IMR-90 (cell line): ENCODE measurements around the gene BANF1. TPM values are rescaled to one million over a fixed set of nuclear protein-coding genes. Genes with fewer than 3 reads are reported as not detected.

Experiments used
- ATAC-seq: fragments of 200-7000 bp; cut with Tn5 transposase; 2 replicates; pipeline ENCODE4 v1.9.1; 2020; ENCODE audit warnings: low read depth, mild to moderate bottlenecking, moderate library complexity
- BruUV-seq: library from RNA; stranded (reverse); fragments of 400-500 nt; replicated peaks from 2 replicates; lab custom pipeline; 2021; lab: Mats Ljungman, UMichigan
- CTCF ChIA-PET: fragments of 300-600 bp; formaldehyde crosslinking; extraction: SDS; loops from one replicate; lab custom pipeline; 2021; ENCODE audit warnings: antibody characterized with exemption; lab: Yijun Ruan, JAX
- POLR2A ChIA-PET: fragments of 300-600 bp; sonication (Branson Sonifier 250); formaldehyde crosslinking; loops from one replicate; lab custom pipeline; 2022; ENCODE audit warnings: antibody characterized with exemption; ENCODE audit not compliant: unreplicated experiment; lab: Charles Lee
- DNase-seq: peaks from one replicate; pipeline ENCODE4 v3.0.0; 2013
- H2AFZ ChIP-seq: replicated peaks from 2 replicates; pipeline ENCODE3; 2013; ENCODE audit warnings: low read length, mild to moderate bottlenecking; ENCODE audit not compliant: poor library complexity
- H2AK5ac ChIP-seq: 2 replicates; pipeline ENCODE4 v1.6.1; 2013; ENCODE audit warnings: low read depth, low read length, inconsistent platforms
- H2AK9ac ChIP-seq: replicated peaks from 2 replicates; pipeline ENCODE3; 2013; ENCODE audit warnings: mild to moderate bottlenecking, low read depth, low read length, moderate library complexity; ENCODE audit not compliant: poor library complexity
- H2BK120ac ChIP-seq: 2 replicates; pipeline ENCODE4 v1.6.1; 2013; ENCODE audit warnings: low read depth, low read length, inconsistent platforms
- H2BK15ac ChIP-seq: 3 replicates; pipeline ENCODE4 v1.6.1; 2013; ENCODE audit warnings: low read depth, low read length, inconsistent platforms
- H2BK20ac ChIP-seq: 2 replicates; pipeline ENCODE4 v1.6.1; 2013; ENCODE audit warnings: low read depth, mild to moderate bottlenecking, inconsistent platforms, low read length, moderate library complexity
- H2BK5ac ChIP-seq: 2 replicates; pipeline ENCODE4 v1.6.1; 2013; ENCODE audit warnings: mild to moderate bottlenecking, low read depth, low read length, inconsistent platforms; ENCODE audit not compliant: poor library complexity, severe bottlenecking
- H3K14ac ChIP-seq: replicated peaks from 2 replicates; pipeline ENCODE4 v1.6.1; 2013; ENCODE audit warnings: low read depth, low read length, inconsistent platforms
- H3K18ac ChIP-seq: 2 replicates; pipeline ENCODE4 v1.6.1; 2013; ENCODE audit warnings: low read depth, low read length, control low read depth
- H3K23ac ChIP-seq: 2 replicates; pipeline ENCODE4 v1.6.1; 2013; ENCODE audit warnings: low read depth, low read length, inconsistent platforms
- H3K27ac ChIP-seq: 2 replicates; pipeline ENCODE4 v1.5.1; 2013; ENCODE audit warnings: mild to moderate bottlenecking, control low read depth, low read length; ENCODE audit not compliant: insufficient read depth
- H3K27me3 ChIP-seq: 2 replicates; pipeline ENCODE4 v1.6.1; 2013; ENCODE audit warnings: low read length; ENCODE audit not compliant: control insufficient read depth, insufficient read depth
- H3K36me3 ChIP-seq: 2 replicates; pipeline ENCODE4 v1.6.1; 2013; ENCODE audit warnings: low read length, mixed read lengths; ENCODE audit not compliant: control insufficient read depth, insufficient read depth
- H3K4ac ChIP-seq: 2 replicates; pipeline ENCODE4 v1.6.1; 2013; ENCODE audit warnings: low read depth, low read length, inconsistent platforms
- H3K4me1 ChIP-seq: 2 replicates; pipeline ENCODE4 v1.6.1; 2013; ENCODE audit warnings: low read length, mixed read lengths; ENCODE audit not compliant: control insufficient read depth, insufficient read depth
- H3K4me2 ChIP-seq: 2 replicates; pipeline ENCODE4 v1.6.1; 2013; ENCODE audit warnings: low read depth, mild to moderate bottlenecking, control low read depth, low read length, moderate library complexity
- H3K4me3 ChIP-seq: 2 replicates; pipeline ENCODE4 v1.5.1; 2013; ENCODE audit warnings: low read depth, mild to moderate bottlenecking, control low read depth, low read length, moderate library complexity; ENCODE audit not compliant: insufficient read depth
- H3K56ac ChIP-seq: 2 replicates; pipeline ENCODE4 v1.6.1; 2013; ENCODE audit warnings: low read length, inconsistent platforms; ENCODE audit not compliant: insufficient read depth; ENCODE audit errors: extremely low read depth
- H3K79me1 ChIP-seq, 2 experiments: 2 replicates each; pipeline ENCODE4 v1.6.1; 2013; ENCODE audit warnings: low read length in 2 of 2, inconsistent platforms in 1 of 2, low read depth in 1 of 2
- H3K9ac ChIP-seq: 2 replicates; pipeline ENCODE4 v1.6.1; 2013; ENCODE audit warnings: low read depth, low read length, control low read depth
- H3K9me1 ChIP-seq: 2 replicates; pipeline ENCODE4 v1.6.1; 2013; ENCODE audit warnings: low read length, inconsistent platforms; ENCODE audit not compliant: insufficient read depth
- H3K9me3 ChIP-seq: 2 replicates; pipeline ENCODE4 v1.6.1; 2013; ENCODE audit warnings: low read length; ENCODE audit not compliant: control insufficient read depth, insufficient read depth
- H4K20me1 ChIP-seq: 2 replicates; pipeline ENCODE4 v1.6.1; 2013; ENCODE audit warnings: low read length, inconsistent platforms; ENCODE audit not compliant: insufficient read depth
- H4K5ac ChIP-seq: 2 replicates; pipeline ENCODE4 v1.6.1; 2013; ENCODE audit warnings: mild to moderate bottlenecking, low read depth, low read length, control low read depth
- H4K8ac ChIP-seq, 2 experiments: 2 replicates each; pipeline ENCODE4 v1.6.1; 2013; ENCODE audit warnings: low read depth in 2 of 2, low read length in 2 of 2, control low read depth in 1 of 2, inconsistent platforms in 1 of 2
- H4K91ac ChIP-seq: 2 replicates; pipeline ENCODE4 v1.6.1; 2013; ENCODE audit warnings: low read depth, low read length, inconsistent platforms; ENCODE audit not compliant: insufficient read depth
- BHLHE40 ChIP-seq: fragments of 150-350 bp; IDR thresholded peaks from 2 replicates; pipeline ENCODE4 v1.6.1; 2016; ENCODE audit warnings: mild to moderate bottlenecking, low read depth, low read length
- CHD1 ChIP-seq: IDR thresholded peaks from 2 replicates; pipeline ENCODE4 v1.6.1; 2012; ENCODE audit warnings: low read depth, low read length, improper control_type of control experiment
- CTCF ChIP-seq: conservative IDR thresholded peaks from 2 replicates; pipeline ENCODE4 v1.5.1; 2012; ENCODE audit warnings: mild to moderate bottlenecking, low read depth, low read length, improper control_type of control experiment
- MAFK ChIP-seq: IDR thresholded peaks from 2 replicates; pipeline ENCODE4 v1.6.1; 2012; ENCODE audit warnings: low read depth, low read length, improper control_type of control experiment
- MAZ ChIP-seq: IDR thresholded peaks from 2 replicates; pipeline ENCODE4 v1.6.1; 2012; ENCODE audit warnings: low read depth, mild to moderate bottlenecking, low read length, improper control_type of control experiment, moderate library complexity, borderline replicate concordance
- NFE2L2 ChIP-seq: fragments of 150-350 bp; IDR thresholded peaks from 2 replicates; pipeline ENCODE4 v1.6.1; 2016; ENCODE audit warnings: low read depth, mild to moderate bottlenecking, low read length
- POLR2A ChIP-seq: IDR thresholded peaks from 2 replicates; pipeline ENCODE4 v1.6.1; 2012; ENCODE audit warnings: mild to moderate bottlenecking, low read depth, low read length
- RCOR1 ChIP-seq: IDR thresholded peaks from 2 replicates; pipeline ENCODE4 v1.6.1; 2012; ENCODE audit warnings: mild to moderate bottlenecking, low read length, improper control_type of control experiment; ENCODE audit not compliant: insufficient replicate concordance
- RFX5 ChIP-seq: IDR thresholded peaks from 2 replicates; pipeline ENCODE4 v1.8.0; 2012; ENCODE audit warnings: low read depth, mild to moderate bottlenecking, low read length, moderate library complexity
- WGBS, 2 experiments: methylation state at CpG; one replicate each; pipeline versions ENCODE4 v1.1.5 to v1.1.7; 2013; ENCODE audit warnings: missing lambda C conversion rate in 2 of 2; ENCODE audit not compliant: insufficient read length in 1 of 2; ENCODE audit errors: extremely low coverage in 2 of 2; 5-methylcytosine and 5-hydroxymethylcytosine counted together
- dilution Hi-C: fragments of 300-500 bp; cut with HindIII; formaldehyde crosslinking; loops from one replicate; pipeline ENCODE4 v1.14.3; 2018; ENCODE audit warnings: low sequenced_read_pairs; ENCODE audit not compliant: unreplicated experiment
- in situ Hi-C: fragments of 300-500 bp; cut with MboI; formaldehyde crosslinking; loops from 3 replicates; pipeline ENCODE4 v1.14.3; 2019; ENCODE audit warnings: low sequenced_read_pairs, inconsistent platforms, mixed read lengths
- intact Hi-C: fragments of 100-400 bp; cut with micrococcal nuclease; formaldehyde crosslinking; loops from 2 replicates; pipeline ENCODE4 v1.10.0; 2022
- polyA plus RNA-seq, 3 experiments: library from polyadenylated mRNA; depleted of rRNA; stranded (reverse); fragments of >200 nt; gene quantifications; 2 replicates each; pipeline ENCODE4 v1.2.3, GENCODE V29; 2012; ENCODE audit warnings: low replicate concordance in 1 of 3
- total RNA-seq: library from RNA; depleted of rRNA; stranded (reverse); fragments of >200 nt; gene quantifications from 2 replicates; pipeline ENCODE4 v1.2.3, GENCODE V29; 2012

Gene BANF1
- total and polyA plus RNA-seq, 2 of the 4 experiments (the other 2 are of a cell fraction): 36.6 to 242 TPM

GRCh38 chr11:65968600-65969482 lies 33.5 kb upstream of the BANF1 start:
- no peak overlapping the region for H4K5ac ChIP-seq
- dilution Hi-C loops: no loop called here
- POLR2A ChIA-PET: no interaction called here

More at GRCh38 chr11:65968600-65969482, 33.5 kb upstream of the BANF1 start:
- no peak overlapping the region for H2AK9ac ChIP-seq
- no peak overlapping the region for H3K56ac ChIP-seq
- no peaks in the 10 kb centered on the region for H3K9me1 ChIP-seq
- H2BK120ac ChIP-seq: no peak overlapping the region
- intact Hi-C loops: no loop called here
- no peak overlapping the region for H2BK20ac ChIP-seq
- no peak overlapping the region for H3K4ac ChIP-seq
- WGBS, 2 experiments: 91% methylated on average over 5 of the region's 15 CpGs; no CpG with 5 or more reads in 1 of the 2 experiments
- no peak overlapping the region for H3K18ac ChIP-seq
- TF ChIP-seq NFE2L2 (no peak), BHLHE40 (no peak), CTCF (no peak), RFX5 (no peak), MAFK (no peak), CHD1 (no peak), RCOR1 (no peak), MAZ (no peak), POLR2A (no peak)
- H3K9me3 ChIP-seq: no peaks in the 10 kb centered on the region
- H3K4me3 ChIP-seq: no peak overlapping the region
- no TSS peak for BruUV-seq
- DNase-seq (no peak), ATAC-seq (no peak)
- H4K20me1 ChIP-seq: peaks cover 7% of the 10 kb centered on the region; the same call in 1 of the 2 replicates
- H3K4me2 ChIP-seq: no peak overlapping the region
- H2AFZ ChIP-seq: no peak overlapping the region
- peaks cover 59% of the 10 kb centered on the region for H3K36me3 ChIP-seq
- CTCF ChIA-PET: no interaction called here
- H3K27ac ChIP-seq: no peak overlapping the region
- no peak overlapping the region for H2AK5ac ChIP-seq
- 0 out of 2 replicates have a peak, but pooled peaks cover 2% of the 10 kb centered on the region for H3K4me1 ChIP-seq
- H4K8ac ChIP-seq: no peak overlapping the region
- no peak overlapping the region for H3K9ac ChIP-seq
- H4K91ac ChIP-seq: no peak overlapping the region
- no peak overlapping the region for H2BK5ac ChIP-seq
- no peak overlapping the region for H2BK15ac ChIP-seq
- peaks cover 15 to 57% of the 10 kb centered on the region in 2 experiments for H3K79me1 ChIP-seq
- no peak overlapping the region for H3K23ac ChIP-seq
- H3K14ac ChIP-seq: no peak overlapping the region
- H3K27me3 ChIP-seq: no peaks in the 10 kb centered on the region
- in situ Hi-C loops: no loop called here
